Measurements from ENCODE around the gene ZFAND2A. TPM values are rescaled to one million over a fixed set of nuclear protein-coding genes. Genes with fewer than 3 reads are reported as not detected.

Gene ZFAND2A
- polyA plus RNA-seq, 3 donors: 30.6 to 126 (median 35.1) TPM

GRCh38 chr7:1170741-1171501 is 10.9 kb upstream of the ZFAND2A start:
- H3K4me1 Mint-ChIP-seq: peaks cover 13% of the 10 kb centered on the region
- no peaks in the 10 kb centered on the region for H3K9me3 ChIP-seq (replicated peaks in 1 of 2; ENCODE audit: control insufficient read depth in 1 of 2, insufficient read depth in 1 of 2, low read length in 2 of 2)
- no peaks in the 10 kb centered on the region for H3K79me2 ChIP-seq (ENCODE audit: insufficient read depth, low read length)
- no peaks in the 10 kb centered on the region for H3K36me3 ChIP-seq (replicated peaks in 1 of 2; ENCODE audit: control insufficient read depth in 1 of 2, insufficient read depth in 2 of 2, low read length in 2 of 2)
- H3K4me1 ChIP-seq (ENCODE audit: control insufficient read depth in 1 of 2, insufficient read depth in 2 of 2, low read length in 2 of 2): peaks cover 6 to 10% of the 10 kb centered on the region in 2 donors
- H4K20me1 ChIP-seq (ENCODE audit: insufficient read depth, low read length): no peaks in the 10 kb centered on the region
- no peak for TF ChIP-seq CTCF (IDR thresholded peaks at IDR 0.05)
- H3K4me3 Mint-ChIP-seq: peak overlapping the region in 1 of 2 donors; percentile 4
- H3K27me3 ChIP-seq (ENCODE audit: control insufficient read depth in 2 of 2, insufficient read depth in 2 of 2, low read length in 2 of 2): no peaks in the 10 kb centered on the region
- no peak overlapping the region for H3K4me3 ChIP-seq (replicated peaks in 1 of 3; ENCODE audit: low read depth in 2 of 3, low read length in 3 of 3)
- no peak overlapping the region for H3K4me2 ChIP-seq (replicated peaks; ENCODE audit: extremely low read depth, low read length, poor library complexity, severe bottlenecking)
- peak overlapping the region in 1 of 7 donors; percentile 60 for H3K27ac Mint-ChIP-seq
- no peaks in the 10 kb centered on the region for H3K36me3 Mint-ChIP-seq
- no peak for DNase-seq
- no peak overlapping the region for H2AFZ ChIP-seq (ENCODE audit: insufficient read depth, low read depth, low read length, poor library complexity, severe bottlenecking)
- 84% methylated on average over 25 of the region's 26 CpGs for WGBS (ENCODE audit: insufficient coverage)
- peaks cover 0 to 9% (median 6%) of the 10 kb centered on the region in 7 donors for H3K9me3 Mint-ChIP-seq
- intact Hi-C loops (cut with micrococcal nuclease): no loop called here
- no peak overlapping the region for H3K9ac ChIP-seq (ENCODE audit: insufficient read depth, low read length, poor library complexity, severe bottlenecking)
- peaks cover 2 to 3% (median 2%) of the 10 kb centered on the region in 3 donors for H3K27me3 Mint-ChIP-seq (ENCODE audit: low read depth in 3 of 3)
- no peak overlapping the region for H3K27ac ChIP-seq (ENCODE audit: low read depth in 1 of 2, low read length in 2 of 2)

- Histone ChIP-seq H3K9me3 (replicated peaks in 1 of 2; ENCODE audit: control insufficient read depth in 1 of 2, insufficient read depth in 1 of 2, low read length in 2 of 2) (no peaks in the 10 kb centered on the region), H3K4me3 (replicated peaks in 1 of 3; ENCODE audit: low read depth in 2 of 3, low read length in 3 of 3) (peak overlapping the region; percentile 35 to 64 (median 40)), H3K79me2 (ENCODE audit: insufficient read depth, low read length) (no peaks in the 10 kb centered on the region), H3K4me1 (ENCODE audit: control insufficient read depth in 1 of 2, insufficient read depth in 2 of 2, low read length in 2 of 2) (peaks cover 4 to 7% of the 10 kb centered on the region in 2 donors), H3K27ac (ENCODE audit: low read depth in 1 of 2, low read length in 2 of 2) (peak overlapping the region in 1 of 2 donors; percentile 60), H3K36me3 (replicated peaks in 1 of 2; ENCODE audit: control insufficient read depth in 1 of 2, insufficient read depth in 2 of 2, low read length in 2 of 2) (peaks cover 2 to 5% of the 10 kb centered on the region in 2 donors), H3K27me3 (ENCODE audit: control insufficient read depth in 2 of 2, insufficient read depth in 2 of 2, low read length in 2 of 2) (no peaks in the 10 kb centered on the region), H3K9ac (ENCODE audit: insufficient read depth, low read length, poor library complexity, severe bottlenecking) (peak overlapping the region; percentile 53), H4K20me1 (ENCODE audit: insufficient read depth, low read length) (no peaks in the 10 kb centered on the region), H3K4me2 (replicated peaks; ENCODE audit: extremely low read depth, low read length, poor library complexity, severe bottlenecking) (peak overlapping the region; percentile 48), H2AFZ (ENCODE audit: insufficient read depth, low read depth, low read length, poor library complexity, severe bottlenecking) (peak overlapping the region; percentile 70)
- peak overlapping the region; percentile 80 to 96 (median 90) for H3K27ac Mint-ChIP-seq
- H3K4me3 Mint-ChIP-seq: peak overlapping the region; percentile 84 to 95
- H3K4me1 Mint-ChIP-seq: peaks cover 10% of the 10 kb centered on the region
- H3K27me3 Mint-ChIP-seq (ENCODE audit: low read depth in 3 of 3): peaks cover 0 to 3% (median 2%) of the 10 kb centered on the region in 3 donors
- intact Hi-C loops (cut with micrococcal nuclease): loop anchor here in 1 of 2 donors (10.0 kb wide), 1 partner anchor 295 kb away; the partner anchor contains the start of gene GET4
- TF ChIP-seq CTCF (IDR thresholded peaks at IDR 0.05): peak; percentile 87
- H3K36me3 Mint-ChIP-seq: peaks cover 3 to 5% of the 10 kb centered on the region in 2 donors
- DNase-seq: peak; percentile 76 to 82 (median 81)
- peaks cover 0 to 9% (median 6%) of the 10 kb centered on the region in 7 donors for H3K9me3 Mint-ChIP-seq
- 37% methylated on average over 40 of the region's 43 CpGs for WGBS (ENCODE audit: insufficient coverage)
Observed at GRCh38 chr7:1169409-1170368, 9.7 kb upstream of the ZFAND2A start.
